SJSA1 (cell line): ENCODE results near the gene TNFAIP6. TPM values are rescaled to one million over a fixed set of nuclear protein-coding genes. Genes with fewer than 3 reads are reported as not detected.

ENCODE experiments used
- DNase-seq, 2 experiments: peaks; one replicate each; pipeline ENCODE4 v3.0.0-alpha.2; 2015 to 2020; ENCODE audit warnings: low spot score in 2 of 2, low read depth in 1 of 2
- H3K27ac ChIP-seq: fragments of 250-450 bp; sonication (Bioruptor Pico); 2 replicates; pipeline ENCODE4 v1.5.1; 2020; ENCODE audit warnings: mild to moderate bottlenecking, moderate library complexity
- H3K27me3 ChIP-seq: fragments of 250-450 bp; sonication (Bioruptor Pico); replicated peaks from 2 replicates; pipeline ENCODE4 v1.5.1; 2020; ENCODE audit warnings: mild to moderate bottlenecking, moderate library complexity
- H3K36me3 ChIP-seq: fragments of 250-450 bp; sonication (Bioruptor Pico); 2 replicates; pipeline ENCODE4 v1.5.1; 2020; ENCODE audit warnings: mild to moderate bottlenecking
- H3K4me1 ChIP-seq: fragments of 250-450 bp; sonication (Bioruptor Pico); replicated peaks from 2 replicates; pipeline ENCODE4 v1.6.1; 2021; ENCODE audit warnings: mild to moderate bottlenecking
- H3K4me3 ChIP-seq: fragments of 250-450 bp; sonication (Bioruptor Pico); 2 replicates; pipeline ENCODE4 v1.5.1; 2020; ENCODE audit warnings: mild to moderate bottlenecking
- H3K9me3 ChIP-seq: fragments of 250-450 bp; sonication (Bioruptor Pico); replicated peaks from 2 replicates; pipeline ENCODE4 v1.5.1; 2020; ENCODE audit warnings: mild to moderate bottlenecking
- total RNA-seq: library from RNA; depleted of rRNA; stranded (reverse); fragments of >200 nt; shearing (Covaris generic); gene quantifications from 2 replicates; pipeline ENCODE4 v1.2.3, GENCODE V29; 2014

Gene TNFAIP6
- total RNA-seq, 1 experiment from 2014 or later, result 1.3 TPM

- Histone ChIP-seq H3K9me3 (no peaks in the 10 kb centered on the region), H3K4me3 (no peak overlapping the region), H3K36me3 (no peaks in the 10 kb centered on the region), H3K27me3 (no peaks in the 10 kb centered on the region), H3K27ac (no peak overlapping the region), H3K4me1 (no peaks in the 10 kb centered on the region)
- DNase-seq, result no peak
Observed at GRCh38 chr2:151344906-151345305, 12.5 kb upstream of the TNFAIP6 start.

DNA sequence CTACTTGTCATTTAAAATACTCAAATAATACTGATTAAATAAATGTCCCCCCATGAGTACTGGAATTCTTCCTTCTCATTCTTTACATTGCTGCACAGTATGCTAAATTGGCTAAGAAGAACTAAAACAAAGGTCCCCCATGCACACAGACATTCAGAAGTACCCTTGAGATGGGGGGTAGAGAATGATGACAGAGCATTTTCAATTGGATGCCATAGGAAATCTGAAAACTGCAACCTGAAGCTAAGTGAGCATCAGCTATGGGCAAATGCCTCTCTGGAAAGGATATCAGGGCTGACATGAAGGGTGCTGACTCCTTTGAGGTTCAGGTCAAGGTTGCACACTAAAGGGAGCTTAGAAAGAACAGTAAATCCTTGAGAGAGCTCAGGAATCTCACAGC is 10.1 kb upstream of the TNFAIP6 start:
- Histone ChIP-seq H3K4me3 (no peak overlapping the region), H3K36me3 (no peaks in the 10 kb centered on the region), H3K9me3 (no peaks in the 10 kb centered on the region), H3K27me3 (no peaks in the 10 kb centered on the region), H3K4me1 (peaks cover 8% of the 10 kb centered on the region; the same call in 1 of the 2 replicates), H3K27ac (no peak overlapping the region)
- DNase-seq, result no peak

DNA sequence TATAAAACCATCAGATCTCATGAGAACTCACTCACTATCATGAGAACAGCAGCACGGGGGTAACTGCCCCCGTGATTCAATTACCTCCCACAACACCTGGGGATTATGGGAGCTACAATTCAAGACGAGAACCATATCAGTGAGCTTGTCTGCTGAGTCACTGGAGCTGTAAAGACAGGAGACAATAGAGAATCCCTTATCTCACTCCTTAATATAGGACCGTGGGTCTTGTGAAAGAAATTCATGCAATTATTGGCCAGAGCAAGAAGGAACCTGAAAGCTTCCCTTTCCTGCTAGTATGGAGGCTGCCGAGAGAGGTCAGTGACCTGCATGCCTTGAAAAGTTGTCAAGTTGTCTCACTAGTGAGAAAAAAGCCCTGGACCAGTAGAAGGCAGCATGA is 9.5 kb upstream of the TNFAIP6 start:
- Histone ChIP-seq H3K4me3 (no peak overlapping the region), H3K27ac (no peak overlapping the region), H3K9me3 (no peaks in the 10 kb centered on the region), H3K36me3 (no peaks in the 10 kb centered on the region), H3K27me3 (no peaks in the 10 kb centered on the region), H3K4me1 (peaks cover 8% of the 10 kb centered on the region; the same call in 1 of the 2 replicates)
- DNase-seq, result no peak

GRCh38 chr2:151350579-151351195 is 6.7 kb upstream of the TNFAIP6 start:
- Histone ChIP-seq H3K27me3 (no peaks in the 10 kb centered on the region), H3K4me3 (no peak overlapping the region), H3K9me3 (no peaks in the 10 kb centered on the region), H3K4me1 (peaks cover 8% of the 10 kb centered on the region; the same call in 1 of the 2 replicates), H3K36me3 (no peaks in the 10 kb centered on the region), H3K27ac (no peak overlapping the region)
- peak in 1 of 2 experiments; percentile 16 for DNase-seq

DNA sequence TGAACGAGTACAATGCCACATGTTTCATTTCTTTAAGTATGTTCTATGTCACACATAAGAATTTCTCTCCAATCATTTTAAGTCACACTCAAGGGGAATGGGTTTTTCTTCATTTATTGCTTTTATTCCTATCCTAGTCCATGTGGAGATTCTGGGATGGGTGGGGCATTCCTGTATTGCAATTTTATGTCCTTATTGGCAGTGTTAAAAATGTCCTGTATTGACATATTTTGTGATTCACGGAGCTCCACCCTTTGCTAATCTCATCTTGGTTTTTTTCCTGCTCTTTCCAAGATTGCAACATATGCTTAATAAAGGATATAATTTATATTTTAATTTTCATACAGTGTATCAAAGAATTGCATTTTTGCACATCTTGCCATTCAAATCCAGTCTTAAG is 3.4 kb upstream of the TNFAIP6 start:
- no peaks in the 10 kb centered on the region for H3K9me3 ChIP-seq
- H3K27ac ChIP-seq, result no peak overlapping the region
- no peaks in the 10 kb centered on the region for H3K36me3 ChIP-seq
- no peak overlapping the region for H3K4me3 ChIP-seq
- H3K27me3 ChIP-seq, result no peaks in the 10 kb centered on the region
- H3K4me1 ChIP-seq, result peaks cover 14% of the 10 kb centered on the region
- DNase-seq, result no peak

DNA sequence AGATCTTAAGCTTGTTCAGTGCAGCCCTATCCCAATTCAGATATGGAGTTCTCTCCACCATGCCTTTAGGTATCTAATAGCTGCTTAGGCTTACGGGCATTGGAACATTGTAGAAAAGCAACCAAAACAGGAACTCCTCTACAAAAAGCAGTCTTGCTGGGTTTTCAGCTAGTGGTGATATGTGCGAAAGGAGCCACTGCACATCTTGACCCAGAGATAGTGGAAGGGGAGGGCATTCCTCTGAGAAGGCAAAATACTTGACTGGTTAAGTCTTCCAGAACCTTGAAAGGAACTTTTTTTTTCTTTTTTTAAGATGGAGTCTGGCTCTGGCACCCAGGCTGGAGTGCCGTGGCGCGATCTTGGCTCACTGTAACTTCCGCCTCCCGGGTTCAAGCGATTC is 2.6 kb upstream of the TNFAIP6 start:
- Histone ChIP-seq H3K27ac (no peak overlapping the region), H3K36me3 (no peaks in the 10 kb centered on the region), H3K4me3 (no peak overlapping the region), H3K9me3 (no peaks in the 10 kb centered on the region), H3K4me1 (peaks cover 14% of the 10 kb centered on the region), H3K27me3 (no peaks in the 10 kb centered on the region)
- no peak for DNase-seq

DNA sequence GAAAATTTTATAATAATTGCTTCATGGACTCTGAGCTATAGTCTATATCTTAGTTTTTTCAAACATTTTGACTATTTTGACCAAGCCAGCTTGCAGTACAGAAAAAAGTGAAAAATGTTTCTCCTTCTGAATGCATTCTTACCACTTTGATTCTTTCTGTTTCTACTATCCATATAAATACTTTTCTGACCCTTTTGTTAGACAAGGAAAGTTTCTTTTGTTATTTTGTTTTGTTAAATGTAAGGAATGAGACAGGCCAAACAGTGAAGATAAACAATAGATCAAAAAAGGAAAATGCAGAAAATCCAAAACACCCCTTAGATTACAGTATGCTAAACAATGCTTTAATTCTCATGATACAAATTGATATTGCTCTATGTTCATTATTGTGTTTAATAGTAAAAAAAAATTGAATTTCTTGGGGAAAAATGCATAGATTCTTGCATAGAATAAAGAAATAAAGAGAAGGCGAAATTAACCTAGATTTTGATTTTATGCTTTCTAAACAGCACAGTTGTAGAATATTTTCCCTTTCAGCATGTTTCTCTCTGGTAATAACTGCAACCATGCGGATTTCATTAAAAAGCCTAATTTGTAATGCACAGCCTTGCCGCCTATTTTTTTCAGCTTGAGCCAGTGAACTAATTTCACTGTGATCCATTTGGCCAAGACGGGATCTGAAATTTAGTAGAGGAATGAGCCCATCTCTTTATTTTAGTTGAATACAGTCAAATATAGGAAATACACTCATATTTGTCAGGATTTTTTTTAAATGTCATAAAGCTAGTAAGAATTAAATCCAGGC is 976 bp downstream of the TNFAIP6 start:
- Histone ChIP-seq H3K4me3 (no peak overlapping the region), H3K27me3 (no peaks in the 10 kb centered on the region), H3K36me3 (no peaks in the 10 kb centered on the region), H3K27ac (no peak overlapping the region), H3K4me1 (peaks cover 6% of the 10 kb centered on the region), H3K9me3 (no peaks in the 10 kb centered on the region)
- no peak for DNase-seq

DNA sequence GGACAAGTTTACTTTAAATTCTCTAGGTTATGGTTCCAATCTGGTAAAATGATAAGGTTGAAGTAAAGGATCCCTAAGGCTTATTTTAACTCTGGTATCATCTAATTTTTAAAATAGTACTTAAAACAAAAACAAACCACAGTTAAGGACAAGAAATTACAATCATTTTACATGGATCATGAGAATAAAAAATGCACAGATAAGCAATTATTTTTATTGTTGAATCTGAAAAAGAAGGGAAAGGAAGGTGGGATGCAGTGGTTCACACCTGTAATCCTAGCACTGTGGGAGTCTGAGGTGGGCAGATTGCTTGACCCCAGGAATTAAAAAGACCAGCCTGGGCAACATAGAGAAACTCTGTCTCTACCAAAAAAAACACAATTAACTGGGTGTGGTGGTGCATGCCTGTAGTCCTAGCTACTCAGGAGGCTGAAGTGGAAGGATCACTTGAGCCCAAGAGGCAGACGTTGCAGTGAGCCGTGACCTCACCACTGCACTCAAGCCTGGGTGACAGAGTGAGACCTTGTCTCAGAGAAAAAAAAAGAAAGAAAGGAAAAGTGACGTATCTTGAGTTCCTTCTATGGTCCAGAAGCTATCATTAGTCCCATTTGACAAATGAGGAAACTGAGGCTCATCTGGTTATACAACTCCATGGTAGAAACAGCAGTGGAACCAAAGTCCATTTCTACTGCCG is 2.5 kb downstream of the TNFAIP6 start:
- Histone ChIP-seq H3K9me3 (no peaks in the 10 kb centered on the region), H3K27ac (no peak overlapping the region), H3K4me3 (no peak overlapping the region), H3K36me3 (no peaks in the 10 kb centered on the region), H3K27me3 (no peaks in the 10 kb centered on the region), H3K4me1 (peaks cover 6% of the 10 kb centered on the region)
- DNase-seq, result no peak

DNA sequence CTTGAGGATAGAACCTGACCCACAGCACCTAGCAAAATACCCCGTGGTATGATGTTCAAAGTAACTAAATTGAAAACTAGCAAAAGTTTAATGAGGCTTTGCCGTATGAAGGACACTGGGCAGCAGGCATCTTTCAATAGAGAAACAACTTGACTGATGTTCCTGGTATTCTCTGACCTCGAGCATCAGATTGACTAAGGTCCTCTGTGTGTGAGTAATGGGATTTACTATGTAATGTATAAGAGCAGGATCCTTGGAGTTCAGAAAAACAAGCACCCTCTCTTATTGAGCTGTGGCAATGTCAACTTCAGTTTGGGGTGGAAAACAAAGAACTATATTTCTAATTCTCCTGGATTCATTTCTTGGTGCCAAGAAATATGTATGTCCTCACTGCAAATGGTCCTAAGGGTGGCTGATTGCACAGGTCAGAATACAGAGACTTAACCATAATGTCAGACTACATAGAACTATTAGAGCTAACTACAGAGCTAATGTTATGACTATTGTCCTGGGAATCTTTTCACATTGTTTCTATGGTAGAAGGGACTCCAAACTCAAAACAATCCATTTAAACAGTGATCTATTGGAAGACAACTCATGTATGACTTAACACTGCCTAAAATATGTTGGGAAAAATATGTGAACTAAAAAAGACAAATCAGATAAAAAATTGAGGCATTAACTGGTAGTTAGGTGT is 4.4 kb downstream of the TNFAIP6 start:
- Histone ChIP-seq H3K36me3 (no peaks in the 10 kb centered on the region), H3K27ac (no peak overlapping the region)

GRCh38 chr2:151363709-151364108 is 6.3 kb downstream of the TNFAIP6 start:
- no peak overlapping the region for H3K27ac ChIP-seq
- H3K9me3 ChIP-seq, result no peaks in the 10 kb centered on the region
- no peak overlapping the region for H3K4me3 ChIP-seq
- H3K27me3 ChIP-seq, result no peaks in the 10 kb centered on the region
- DNase-seq, result no peak
- no peaks in the 10 kb centered on the region for H3K36me3 ChIP-seq
- no peaks in the 10 kb centered on the region for H3K4me1 ChIP-seq

More for the DNA sequence above, 4.4 kb downstream of the TNFAIP6 start:
- H3K9me3 ChIP-seq, result no peaks in the 10 kb centered on the region
- H3K27me3 ChIP-seq, result no peaks in the 10 kb centered on the region
- DNase-seq, result no peak
- no peak overlapping the region for H3K4me3 ChIP-seq
- peaks cover 6% of the 10 kb centered on the region for H3K4me1 ChIP-seq

DNA sequence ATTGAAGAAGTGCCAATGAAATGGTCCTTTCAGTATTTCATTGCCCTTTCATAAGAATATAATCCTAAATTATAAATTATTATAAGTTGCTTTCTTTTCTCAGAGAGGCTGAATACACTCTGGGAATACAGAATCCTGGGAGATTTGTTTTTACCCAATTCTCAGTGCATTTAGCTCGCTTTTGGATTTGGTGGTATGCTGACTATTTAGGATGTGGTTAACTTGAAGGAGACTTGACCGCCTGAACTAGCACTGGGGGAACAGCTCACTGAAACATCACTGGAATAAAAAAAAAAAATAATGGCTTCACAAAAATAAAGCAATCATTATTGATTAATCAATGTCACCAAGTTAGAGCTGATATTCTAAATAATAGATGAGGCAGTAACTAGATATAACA is 10.2 kb downstream of the TNFAIP6 start:
- H3K4me1 ChIP-seq, result no peaks in the 10 kb centered on the region
- H3K36me3 ChIP-seq, result no peaks in the 10 kb centered on the region
- no peak for DNase-seq
- H3K27me3 ChIP-seq, result no peaks in the 10 kb centered on the region
- no peak overlapping the region for H3K4me3 ChIP-seq
- no peak overlapping the region for H3K27ac ChIP-seq
- no peaks in the 10 kb centered on the region for H3K9me3 ChIP-seq

GRCh38 chr2:151374436-151374835 is 17.0 kb downstream of the TNFAIP6 start:
- Histone ChIP-seq H3K27ac (no peak overlapping the region), H3K4me1 (no peaks in the 10 kb centered on the region; the same call in 1 of the 2 replicates), H3K4me3 (no peak overlapping the region), H3K36me3 (no peaks in the 10 kb centered on the region), H3K27me3 (no peaks in the 10 kb centered on the region), H3K9me3 (no peaks in the 10 kb centered on the region)
- peak in 1 of 2 experiments; percentile 7 for DNase-seq

- no peak overlapping the region for H3K27ac ChIP-seq
- H3K4me1 ChIP-seq, result no peaks in the 10 kb centered on the region; the same call in 1 of the 2 replicates
- no peak for DNase-seq
- H3K27me3 ChIP-seq, result no peaks in the 10 kb centered on the region
- no peak overlapping the region for H3K4me3 ChIP-seq
- no peaks in the 10 kb centered on the region for H3K36me3 ChIP-seq
- no peaks in the 10 kb centered on the region for H3K9me3 ChIP-seq
Observed at GRCh38 chr2:151379169-151379568, 21.8 kb downstream of the TNFAIP6 start.
